ENCODE measurements around the gene PDZD7. TPM values are rescaled to one million over a fixed set of nuclear protein-coding genes. Genes with fewer than 3 reads are reported as not detected.

PDZD7 gene
- polyA plus RNA-seq, 1 of the 3 experiments (the other 2 are of a cell fraction): 1.9 TPM

GRCh38 chr10:100993986-100994708 is 36.8 kb downstream of the PDZD7 start:
- Histone ChIP-seq H3F3A (replicated peaks; ENCODE audit: insufficient read depth) (peaks cover 32% of the 10 kb centered on the region), H4K20me1 (ENCODE audit: insufficient read depth) (0 out of 2 replicates have a peak, but pooled peaks cover 4% of the 10 kb centered on the region), H3K27ac (ENCODE audit: low read depth in 2 of 2, low read length in 1 of 2) (peak overlapping the region in 1 of 2 experiments; percentile 28; a peak in 1 of 4 replicates), H3K4me2 (no peak overlapping the region), H3K27me3 (ENCODE audit: insufficient read depth) (no peaks in the 10 kb centered on the region), H3K79me2 (ENCODE audit: insufficient read depth) (peaks cover 31% of the 10 kb centered on the region), H3K4me1 (ENCODE audit: control insufficient read depth in 1 of 2, insufficient read depth in 2 of 2, low read depth in 1 of 2, low read length in 1 of 2) (peaks cover 10 to 31% of the 10 kb centered on the region in 2 experiments), H2AFZ (ENCODE audit: low read depth) (no peak overlapping the region), H3K4me3 (ENCODE audit: low read depth in 2 of 2, low read length in 1 of 2) (no peak overlapping the region), H3K9ac (no peak overlapping the region), H3K36me3 (replicated peaks in 1 of 2; ENCODE audit: control insufficient read depth in 1 of 2, insufficient read depth in 2 of 2, low read length in 1 of 2) (peaks cover 22 to 44% of the 10 kb centered on the region in 2 experiments), H3K9me3 (no peaks in the 10 kb centered on the region), H3K9me2 (no peaks in the 10 kb centered on the region)
- 62% methylated on average over 10 of the region's 10 CpGs for WGBS (ENCODE audit: low lambda C conversion rate)
- ChIA-PET CTCF (interaction anchor here (0.6 to 24.5 kb wide), 24 partner anchors 9 to 1468 kb away, joined by 3 to 443 read pairs (median 4); partner anchors contain the start of gene SEMA4G), POLR2A (interaction anchor here (1.6 kb wide), 1 partner anchor 15 kb away, joined by 3 read pairs; no protein-coding TSS in a partner anchor)
- no peak for TF ChIP-seq USF1 (IDR thresholded peaks at IDR 0.05; ENCODE audit: borderline replicate concordance, low read depth)
- peak; percentile 11; the same call in 1 of the 2 replicates for TF ChIP-seq POLR2AphosphoS5 (IDR thresholded peaks at IDR 0.05; ENCODE audit: low read depth, low read length)
- TF ChIP-seq SMC3 (IDR thresholded peaks at IDR 0.05; ENCODE audit: low read depth, low read length): peak; percentile 78
- TF ChIP-seq SIN3A (IDR thresholded peaks at IDR 0.05; ENCODE audit: borderline replicate concordance, low read depth, low read length): 0 out of 2 replicates have a peak, but pooled peaks have one; percentile 21
- peak; percentile 77 for TF ChIP-seq RAD21 (IDR thresholded peaks at IDR 0.05; ENCODE audit: low read length)
- TF ChIP-seq, protein P1, sequence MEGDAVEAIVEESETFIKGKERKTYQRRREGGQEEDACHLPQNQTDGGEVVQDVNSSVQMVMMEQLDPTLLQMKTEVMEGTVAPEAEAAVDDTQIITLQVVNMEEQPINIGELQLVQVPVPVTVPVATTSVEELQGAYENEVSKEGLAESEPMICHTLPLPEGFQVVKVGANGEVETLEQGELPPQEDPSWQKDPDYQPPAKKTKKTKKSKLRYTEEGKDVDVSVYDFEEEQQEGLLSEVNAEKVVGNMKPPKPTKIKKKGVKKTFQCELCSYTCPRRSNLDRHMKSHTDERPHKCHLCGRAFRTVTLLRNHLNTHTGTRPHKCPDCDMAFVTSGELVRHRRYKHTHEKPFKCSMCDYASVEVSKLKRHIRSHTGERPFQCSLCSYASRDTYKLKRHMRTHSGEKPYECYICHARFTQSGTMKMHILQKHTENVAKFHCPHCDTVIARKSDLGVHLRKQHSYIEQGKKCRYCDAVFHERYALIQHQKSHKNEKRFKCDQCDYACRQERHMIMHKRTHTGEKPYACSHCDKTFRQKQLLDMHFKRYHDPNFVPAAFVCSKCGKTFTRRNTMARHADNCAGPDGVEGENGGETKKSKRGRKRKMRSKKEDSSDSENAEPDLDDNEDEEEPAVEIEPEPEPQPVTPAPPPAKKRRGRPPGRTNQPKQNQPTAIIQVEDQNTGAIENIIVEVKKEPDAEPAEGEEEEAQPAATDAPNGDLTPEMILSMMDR (IDR thresholded peaks at IDR 0.05): peak; percentile 77
- peak; percentile 70 for DNase-seq

DNA sequence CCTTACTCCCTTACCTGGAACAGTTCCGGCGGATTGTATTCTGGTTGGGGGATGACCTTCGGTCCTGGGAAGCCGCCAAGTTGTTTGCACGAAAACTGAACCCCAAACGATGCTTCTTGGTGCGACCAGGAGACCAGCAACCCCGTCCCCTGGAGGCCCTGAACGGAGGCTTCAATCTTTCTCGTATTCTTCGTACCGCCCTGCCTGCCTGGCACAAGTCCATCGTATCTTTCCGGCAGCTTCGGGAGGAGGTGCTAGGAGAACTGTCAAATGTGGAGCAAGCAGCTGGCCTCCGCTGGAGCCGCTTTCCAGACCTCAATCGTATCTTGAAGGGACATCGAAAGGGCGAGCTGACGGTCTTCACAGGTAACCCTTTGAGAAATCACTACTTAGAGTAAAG is 41.8 kb downstream of the PDZD7 start:
- Histone ChIP-seq H3K9me3 (no peaks in the 10 kb centered on the region), H3K9me2 (no peaks in the 10 kb centered on the region), H3K4me2 (peak overlapping the region; percentile 98), H3K27ac (ENCODE audit: low read depth in 2 of 2, low read length in 1 of 2) (no peak overlapping the region), H3F3A (replicated peaks; ENCODE audit: insufficient read depth) (peaks cover 4% of the 10 kb centered on the region), H3K4me1 (ENCODE audit: control insufficient read depth in 1 of 2, insufficient read depth in 2 of 2, low read depth in 1 of 2, low read length in 1 of 2) (peaks cover 21 to 45% of the 10 kb centered on the region in 2 experiments), H4K20me1 (ENCODE audit: insufficient read depth) (0 out of 2 replicates have a peak, but pooled peaks cover 4% of the 10 kb centered on the region), H3K79me2 (ENCODE audit: insufficient read depth) (peaks cover 57% of the 10 kb centered on the region), H3K4me3 (ENCODE audit: low read depth in 2 of 2, low read length in 1 of 2) (peak overlapping the region in 1 of 2 experiments; percentile 98; a peak in 2 of 4 replicates), H3K27me3 (ENCODE audit: insufficient read depth) (no peaks in the 10 kb centered on the region), H3K36me3 (replicated peaks in 1 of 2; ENCODE audit: control insufficient read depth in 1 of 2, insufficient read depth in 2 of 2, low read length in 1 of 2) (peaks cover 29 to 52% of the 10 kb centered on the region in 2 experiments), H3K9ac (no peak overlapping the region), H2AFZ (ENCODE audit: low read depth) (no peak overlapping the region)
- TF ChIP-seq RFX5 (IDR thresholded peaks at IDR 0.05; ENCODE audit: low read length) (no peak), USF1 (IDR thresholded peaks at IDR 0.05; ENCODE audit: borderline replicate concordance, low read depth) (no peak)
- WGBS (ENCODE audit: low lambda C conversion rate): 83% methylated on average over 19 of the region's 21 CpGs
- CTCF ChIA-PET: interaction anchor here (1.1 to 24.5 kb wide), 5 partner anchors 9 to 52 kb away, joined by 3 to 443 read pairs (median 17); partner anchors contain the start of gene LZTS2
- POLR2A ChIA-PET: no interaction called here
- no peak for DNase-seq
